ENCODE data around the gene PRDM13.

GRCh38 chr6:99660206-99660605 lies 53.6 kb downstream of the PRDM13 start:
- no peak for TF ChIP-seq ARNTL (CRISPR knock-in tag; IDR thresholded peaks at IDR 0.05; ENCODE audit: borderline replicate concordance, low read depth)
- no peak for TF ChIP-seq ZFP3 (CRISPR knock-in tag; IDR thresholded peaks at IDR 0.05)
- TF ChIP-seq TOX (CRISPR knock-in tag; IDR thresholded peaks at IDR 0.05; ENCODE audit: borderline replicate concordance), result no peak
- no peak for TF ChIP-seq TSHZ2 (CRISPR knock-in tag; IDR thresholded peaks at IDR 0.05)
- TF ChIP-seq CSRNP3 (CRISPR knock-in tag; IDR thresholded peaks at IDR 0.05), result no peak

All from SK-N-SH treated with all-trans-retinoic acid at 6 μM for 48 hours (cell line).